T-cell (primary cell): Measurements from ENCODE around the gene COA5. TPM values are rescaled to one million over a fixed set of nuclear protein-coding genes. Genes with fewer than 3 reads are reported as not detected.

ENCODE experiments used
- ATAC-seq, 4 experiments: fragments of 200-7000 bp in 3 of 4; fragments of 150-1000 bp in 1 of 4; cut with Tn5 transposase; replicated peaks in 1 of 4; 1 replicate in 3 of 4; 2 replicates in 1 of 4; pipeline ENCODE4 v1.10.0; 2021; ENCODE audit warnings: moderate library complexity in 3 of 4, mild to moderate bottlenecking in 2 of 4, moderate number of reproducible peaks in 1 of 4
- CTCF ChIA-PET, 2 donors: fragments of 300-600 bp; sonication (Branson Sonifier 250); formaldehyde crosslinking; loops; one replicate each; lab custom pipeline; 2022; ENCODE audit warnings: antibody characterized with exemption in 2 of 2; lab: Charles Lee
- POLR2A ChIA-PET, 2 donors: fragments of 300-600 bp; sonication (Branson Sonifier 250); formaldehyde crosslinking; loops; one replicate each; lab custom pipeline; 2022; ENCODE audit warnings: antibody characterized with exemption in 2 of 2; lab: Charles Lee
- DNase-seq, 35 experiments: peaks; one replicate each; pipeline versions ENCODE4 v3.0.0 to v3.0.0-alpha.2; 2013 to 2023
- H3K27ac ChIP-seq: one replicate; pipeline ENCODE4 v1.5.1; 2013; ENCODE audit warnings: low read length
- H3K27me3 ChIP-seq, 2 experiments: replicated peaks in 1 of 2; 1 replicate in 1 of 2; 2 replicates in 1 of 2; pipeline versions ENCODE4 v1.6.1 to v1.7.0; 2013; ENCODE audit warnings: low read length in 1 of 2, mixed read lengths in 1 of 2; ENCODE audit not compliant: control insufficient read depth in 2 of 2, insufficient read depth in 2 of 2; ENCODE audit errors: extremely low read depth in 1 of 2
- H3K36me3 ChIP-seq, 2 donors: 1 replicate in 1 of 2; 2 replicates in 1 of 2; pipeline versions ENCODE4 v1.6.1 to v1.7.0; 2013; ENCODE audit warnings: low read length in 1 of 2; ENCODE audit not compliant: control insufficient read depth in 2 of 2, insufficient read depth in 1 of 2; ENCODE audit errors: extremely low read depth in 1 of 2
- H3K4me1 ChIP-seq, 2 experiments: 1 replicate in 1 of 2; 2 replicates in 1 of 2; pipeline versions ENCODE4 v1.6.1 to v1.7.0; 2013; ENCODE audit warnings: low read length in 2 of 2, mixed read lengths in 1 of 2; ENCODE audit not compliant: insufficient read depth in 2 of 2, control insufficient read depth in 1 of 2; ENCODE audit errors: extremely low read depth in 1 of 2
- H3K4me3 ChIP-seq, 2 donors: 1 replicate in 1 of 2; 2 replicates in 1 of 2; pipeline versions ENCODE4 v1.5.1 to v1.7.0; 2013; ENCODE audit warnings: mild to moderate bottlenecking in 2 of 2, low read length in 1 of 2, moderate library complexity in 1 of 2; ENCODE audit not compliant: control insufficient read depth in 1 of 2; ENCODE audit errors: extremely low read depth in 1 of 2
- H3K9me3 ChIP-seq: 2 replicates; pipeline ENCODE4 v1.7.0; 2013
- H3K27ac Mint-ChIP-seq, 2 donors: one replicate each; pipeline ENCODE4 v1.8.0; 2020 to 2021; ENCODE audit warnings: mild to moderate bottlenecking in 2 of 2, mixed read lengths in 2 of 2
- H3K27me3 Mint-ChIP-seq, 2 donors: one replicate each; pipeline ENCODE4 v1.8.0; 2021 to 2022; ENCODE audit warnings: mixed read lengths in 2 of 2
- H3K36me3 Mint-ChIP-seq: one replicate; pipeline ENCODE4 v1.8.0; 2021; ENCODE audit warnings: mixed read lengths
- H3K4me1 Mint-ChIP-seq, 3 donors: one replicate each; pipeline ENCODE4 v1.8.0; 2020 to 2022; ENCODE audit warnings: mixed read lengths in 3 of 3, mild to moderate bottlenecking in 1 of 3
- H3K4me3 Mint-ChIP-seq, 3 donors: one replicate each; pipeline ENCODE4 v1.8.0; 2020 to 2022; ENCODE audit warnings: mild to moderate bottlenecking in 3 of 3, mixed read lengths in 3 of 3, moderate library complexity in 3 of 3
- H3K9me3 Mint-ChIP-seq, 3 donors: one replicate each; pipeline ENCODE4 v1.8.0; 2020 to 2022; ENCODE audit warnings: mixed read lengths in 3 of 3
- WGBS: methylation state at CpG from one replicate; pipeline ENCODE4 v1.1.5; 2013; ENCODE audit warnings: missing lambda C conversion rate; ENCODE audit not compliant: insufficient coverage; 5-methylcytosine and 5-hydroxymethylcytosine counted together
- total RNA-seq, 35 experiments: library from RNA in 6 of 35; stranded (reverse) in 6 of 35; fragments of 120-200 nt in 1 of 35; gene quantifications; one replicate each; pipeline versions ENCODE4 v1.2.1 to v1.2.4 and lab custom pipeline; 2013 to 2026

COA5 gene
- total RNA-seq, 5 donors from 2014 or later (not counting 1 experiment from before 2014, with no cell fraction given): 24.6 to 45.8 (median 39.9) TPM

GRCh38 chr2:98551316-98551715, 57.0 kb downstream of the COA5 start:
- ATAC-seq (peak in 3 of 4 experiments; percentile 12 to 66 (median 37)), DNase-seq (peak in 11 of 35 experiments; percentile 2 to 43 (median 7))
- H3K27ac ChIP-seq: peak overlapping the region; percentile 15
- no peak overlapping the region for H3K4me3 Mint-ChIP-seq
- peaks cover 66% of the 10 kb centered on the region for H3K36me3 Mint-ChIP-seq
- ChIA-PET POLR2A (interaction anchor here in 1 of 2 donors (0.6 kb wide), 1 partner anchor 114 kb away, joined by 12 read pairs; no protein-coding TSS in a partner anchor), CTCF (no interaction called here)
- H3K4me3 ChIP-seq: no peak overlapping the region
- no peaks in the 10 kb centered on the region for H3K27me3 Mint-ChIP-seq
- no peaks in the 10 kb centered on the region for H3K9me3 ChIP-seq
- H3K4me1 Mint-ChIP-seq: peaks cover 48 to 57% (median 56%) of the 10 kb centered on the region in 3 donors
- peaks cover 24 to 89% of the 10 kb centered on the region in 2 donors for H3K36me3 ChIP-seq
- peaks cover 0 to 51% of the 10 kb centered on the region in 2 experiments for H3K4me1 ChIP-seq
- H3K27me3 ChIP-seq: no peaks in the 10 kb centered on the region
- no peaks in the 10 kb centered on the region for H3K9me3 Mint-ChIP-seq
- WGBS: no CpG with 5 or more reads among the region's 6 CpGs
- H3K27ac Mint-ChIP-seq: peak overlapping the region; percentile 41 to 85

DNA sequence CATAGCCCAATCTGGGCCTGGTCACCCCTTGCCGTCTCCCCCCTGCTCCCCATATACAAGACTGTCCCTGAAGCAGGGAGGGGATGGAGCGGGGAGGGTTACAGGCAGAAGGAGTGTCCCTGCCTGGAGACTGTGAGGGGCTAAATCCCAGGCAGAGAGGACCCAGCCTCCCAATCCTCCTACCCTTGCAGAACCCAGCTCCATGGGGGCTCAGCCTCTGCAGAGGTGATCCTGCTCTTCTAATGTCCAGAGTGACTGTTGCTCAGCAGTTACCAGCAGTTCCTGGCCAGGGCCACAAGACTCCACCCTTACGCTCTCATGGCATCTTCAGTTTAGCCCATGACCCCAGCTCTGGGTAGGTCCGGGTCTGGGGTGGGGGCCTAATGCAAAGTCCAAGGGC, 58.1 kb downstream of the COA5 start:
- H3K27me3 ChIP-seq: no peaks in the 10 kb centered on the region
- ATAC-seq: no peak
- ChIA-PET CTCF (no interaction called here), POLR2A (no interaction called here)
- Mint-ChIP-seq H3K27me3 (no peaks in the 10 kb centered on the region), H3K4me3 (no peak overlapping the region), H3K9me3 (no peaks in the 10 kb centered on the region), H3K36me3 (peaks cover 67% of the 10 kb centered on the region), H3K27ac (peak overlapping the region; percentile 19 to 25), H3K4me1 (peaks cover 44 to 57% (median 52%) of the 10 kb centered on the region in 3 donors)
- peaks cover 35 to 89% of the 10 kb centered on the region in 2 donors for H3K36me3 ChIP-seq
- peaks cover 0 to 52% of the 10 kb centered on the region in 2 experiments for H3K4me1 ChIP-seq
- no peaks in the 10 kb centered on the region for H3K9me3 ChIP-seq
- 100% methylated on average over 2 of the region's 4 CpGs for WGBS
- DNase-seq: peak in 1 of 35 experiments; percentile 4
- H3K27ac ChIP-seq: no peak overlapping the region
- H3K4me3 ChIP-seq: no peak overlapping the region

Other genes with a start within 250 kb of the COA5 start
- 100 to 1,000 TPM; 126 to 153 (median 136) TPM for gene INPP4A, start 163.7 kb downstream of the COA5 start, total RNA-seq
- gene UNC50, start 77 bp upstream of the COA5 start, total RNA-seq: 10 to 100 TPM; 19.5 to 37.9 (median 29.5) TPM
- 100 to 1,000 TPM; 185 to 220 (median 199) TPM for gene MGAT4A, start 122.6 kb upstream of the COA5 start, total RNA-seq